Brain microvascular endothelial cell (primary cell): ENCODE measurements around the gene TLCD5.

Source experiments
- DNase-seq: peaks from one replicate; pipeline ENCODE4 v3.0.0-alpha.2; 2020
- H3K27ac ChIP-seq: fragments of 250-450 bp; sonication (Bioruptor Pico); 2 replicates; pipeline ENCODE4 v1.5.1; 2020; ENCODE audit warnings: mild to moderate bottlenecking, moderate library complexity
- H3K27me3 ChIP-seq: fragments of 250-450 bp; sonication (Bioruptor Pico); replicated peaks from 2 replicates; pipeline ENCODE4 v1.5.1; 2020; ENCODE audit warnings: mild to moderate bottlenecking
- H3K36me3 ChIP-seq: fragments of 250-450 bp; sonication (Bioruptor Pico); replicated peaks from 2 replicates; pipeline ENCODE4 v1.5.1; 2020; ENCODE audit warnings: mild to moderate bottlenecking
- H3K4me3 ChIP-seq: 2 replicates; pipeline ENCODE4 v1.5.1; 2011; ENCODE audit warnings: low read depth, mild to moderate bottlenecking, control low read depth, low read length, moderate library complexity
- in situ Hi-C: cut with HindIII; loops from 2 replicates; pipeline ENCODE4 v1.10.0; 2017; ENCODE audit warnings: low sequenced_read_pairs, low pct_ligation_motif_present
- TF ChIP-seq, protein P1 (sequence below): IDR thresholded peaks from 2 replicates; pipeline ENCODE4 v1.5.1; 2011; ENCODE audit warnings: low read depth, mild to moderate bottlenecking, moderate library complexity, low read length, control low read depth, inconsistent platforms; ENCODE audit errors: missing control alignments

TLCD5 gene

DNA sequence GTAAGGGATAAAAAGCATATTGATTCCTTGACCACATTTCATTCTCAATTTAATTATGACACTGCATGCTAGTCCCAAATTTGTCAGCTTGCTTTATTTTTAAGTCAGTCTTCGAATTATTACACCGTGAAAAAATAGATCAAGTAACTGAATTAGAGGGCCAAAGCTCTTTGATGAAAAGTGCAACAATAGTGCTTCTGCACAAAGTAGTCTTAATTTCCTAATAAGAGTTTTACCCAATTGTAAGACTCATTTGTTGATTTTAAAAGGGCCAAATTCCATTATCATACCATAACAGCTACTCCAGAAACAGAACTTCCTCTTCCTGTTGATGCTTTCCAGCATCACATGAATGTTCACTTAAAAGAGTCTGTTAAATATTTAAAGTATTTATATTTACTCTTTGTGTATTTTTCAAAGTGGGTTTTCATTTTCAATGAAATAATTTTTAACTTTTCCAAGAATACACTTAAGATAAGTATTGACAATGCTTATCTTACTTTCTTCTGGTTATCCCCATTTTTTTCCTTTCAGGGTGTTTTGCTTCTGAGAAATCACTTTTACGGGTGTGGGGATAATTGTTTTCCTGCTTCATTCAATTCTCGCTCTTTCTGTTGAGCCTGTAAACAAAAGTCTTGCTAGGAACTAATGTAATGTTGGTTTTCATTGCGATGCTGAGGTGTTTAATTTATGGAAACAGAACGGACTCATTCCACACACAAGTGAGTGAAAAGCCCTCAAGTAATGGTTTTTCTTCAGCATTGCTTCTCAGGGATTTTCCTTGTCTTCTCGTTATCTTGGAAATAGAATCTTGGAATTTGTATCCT lies 13.2 kb downstream of the TLCD5 start:
- Histone ChIP-seq H3K4me3 (peak overlapping the region; percentile 84), H3K36me3 (no peaks in the 10 kb centered on the region), H3K27ac (peak overlapping the region; percentile 26), H3K27me3 (no peaks in the 10 kb centered on the region)
- TF ChIP-seq, protein P1, sequence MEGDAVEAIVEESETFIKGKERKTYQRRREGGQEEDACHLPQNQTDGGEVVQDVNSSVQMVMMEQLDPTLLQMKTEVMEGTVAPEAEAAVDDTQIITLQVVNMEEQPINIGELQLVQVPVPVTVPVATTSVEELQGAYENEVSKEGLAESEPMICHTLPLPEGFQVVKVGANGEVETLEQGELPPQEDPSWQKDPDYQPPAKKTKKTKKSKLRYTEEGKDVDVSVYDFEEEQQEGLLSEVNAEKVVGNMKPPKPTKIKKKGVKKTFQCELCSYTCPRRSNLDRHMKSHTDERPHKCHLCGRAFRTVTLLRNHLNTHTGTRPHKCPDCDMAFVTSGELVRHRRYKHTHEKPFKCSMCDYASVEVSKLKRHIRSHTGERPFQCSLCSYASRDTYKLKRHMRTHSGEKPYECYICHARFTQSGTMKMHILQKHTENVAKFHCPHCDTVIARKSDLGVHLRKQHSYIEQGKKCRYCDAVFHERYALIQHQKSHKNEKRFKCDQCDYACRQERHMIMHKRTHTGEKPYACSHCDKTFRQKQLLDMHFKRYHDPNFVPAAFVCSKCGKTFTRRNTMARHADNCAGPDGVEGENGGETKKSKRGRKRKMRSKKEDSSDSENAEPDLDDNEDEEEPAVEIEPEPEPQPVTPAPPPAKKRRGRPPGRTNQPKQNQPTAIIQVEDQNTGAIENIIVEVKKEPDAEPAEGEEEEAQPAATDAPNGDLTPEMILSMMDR, result no peak
- in situ Hi-C loops, result no loop called here
- no peak for DNase-seq

DNA sequence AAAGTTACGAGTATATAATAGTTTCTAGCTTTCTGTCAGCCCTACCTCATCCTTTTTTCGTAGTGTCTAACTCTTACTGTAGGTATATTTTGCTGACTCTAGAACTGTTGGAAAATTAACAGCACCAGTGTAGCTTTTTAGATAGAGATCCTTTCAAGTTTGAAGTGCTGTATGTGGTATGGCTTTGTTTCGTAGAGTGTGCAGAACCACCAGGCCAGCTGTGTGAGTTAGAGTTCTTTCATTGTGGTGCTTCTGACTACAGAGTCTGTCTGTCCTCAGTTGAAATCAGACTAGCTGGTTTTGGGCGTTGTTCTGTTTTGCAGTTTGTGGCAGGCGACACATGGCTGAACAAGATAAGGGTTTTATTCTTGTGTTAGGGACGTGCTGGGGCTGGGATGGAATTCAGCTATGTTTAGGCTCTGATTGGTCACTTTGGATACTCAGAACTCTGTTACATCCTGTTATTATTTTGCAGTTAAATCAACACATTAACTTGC lies 14.3 kb downstream of the TLCD5 start:
- TF ChIP-seq, protein P1, result no peak
- H3K27me3 ChIP-seq, result no peaks in the 10 kb centered on the region
- no peak for DNase-seq
- peak overlapping the region; percentile 84 for H3K4me3 ChIP-seq
- no peaks in the 10 kb centered on the region for H3K36me3 ChIP-seq
- peak overlapping the region; percentile 28 for H3K27ac ChIP-seq
- in situ Hi-C loops, result no loop called here

DNA sequence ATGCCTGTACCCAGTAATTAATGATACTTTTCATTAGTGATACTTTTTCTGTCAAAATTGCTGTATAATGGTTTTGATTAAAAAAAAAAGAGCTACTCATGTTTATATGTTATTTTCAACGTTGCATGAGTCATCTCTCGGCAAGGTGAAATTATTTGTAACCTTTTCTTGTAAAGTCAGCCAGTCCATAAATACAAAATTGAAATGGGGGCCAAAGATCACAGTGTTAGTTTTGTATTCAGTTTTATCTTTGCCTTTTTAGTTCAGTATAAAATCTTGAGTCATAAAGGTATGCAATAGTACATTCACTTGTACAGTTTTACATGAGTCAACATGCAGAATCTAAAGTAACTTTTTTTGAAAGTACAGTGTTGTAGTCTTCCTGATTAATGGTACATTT lies 15.4 kb downstream of the TLCD5 start:
- Histone ChIP-seq H3K27ac (no peak overlapping the region), H3K36me3 (no peaks in the 10 kb centered on the region), H3K4me3 (no peak overlapping the region), H3K27me3 (no peaks in the 10 kb centered on the region)
- DNase-seq, result no peak
- TF ChIP-seq, protein P1, result no peak
- in situ Hi-C loops, result no loop called here

DNA sequence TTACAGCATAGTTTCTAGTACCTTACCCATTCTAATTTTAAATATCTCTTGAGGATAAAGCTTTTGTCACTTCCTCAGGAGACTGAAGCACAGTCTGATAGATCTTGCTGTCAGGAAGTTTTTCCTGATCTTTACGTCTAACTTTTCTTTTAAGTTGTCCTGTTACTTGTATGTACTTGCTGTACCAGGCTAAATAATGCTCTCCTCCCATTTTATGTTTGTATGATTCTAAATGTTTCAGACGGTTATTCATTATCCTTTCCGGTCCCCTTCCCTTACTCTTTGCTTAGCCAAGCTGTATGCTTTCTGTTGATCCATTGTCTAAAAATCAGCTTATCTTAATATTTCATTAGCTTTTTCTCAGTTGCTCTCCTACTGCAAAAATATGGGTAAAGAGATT lies 17.1 kb downstream of the TLCD5 start:
- H3K27ac ChIP-seq, result no peak overlapping the region
- no peak for DNase-seq
- TF ChIP-seq, protein P1, result no peak
- H3K27me3 ChIP-seq, result no peaks in the 10 kb centered on the region
- in situ Hi-C loops, result no loop called here
- H3K36me3 ChIP-seq, result no peaks in the 10 kb centered on the region
- no peak overlapping the region for H3K4me3 ChIP-seq

DNA sequence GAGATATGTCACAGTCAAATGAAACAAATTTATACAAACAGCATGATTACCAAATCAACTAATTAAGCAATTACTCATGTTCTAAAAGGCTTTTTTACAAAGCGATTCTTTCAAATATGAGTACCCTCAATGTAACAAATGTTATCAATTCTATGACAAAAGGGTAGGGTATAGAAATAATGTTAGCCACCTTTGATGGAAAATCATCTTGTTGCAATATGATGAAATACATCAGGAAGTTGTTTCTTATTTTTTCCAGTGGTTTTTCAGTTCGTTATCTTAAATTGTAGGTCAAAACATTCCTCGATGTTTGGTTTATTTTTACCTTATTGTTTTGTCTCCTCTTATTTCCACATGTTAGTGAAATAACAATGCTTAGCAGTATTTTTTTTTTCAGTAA lies 17.6 kb downstream of the TLCD5 start:
- Histone ChIP-seq H3K36me3 (no peaks in the 10 kb centered on the region), H3K27me3 (no peaks in the 10 kb centered on the region), H3K27ac (no peak overlapping the region), H3K4me3 (no peak overlapping the region)
- in situ Hi-C loops, result no loop called here
- TF ChIP-seq, protein P1, result no peak
- no peak for DNase-seq
